Stomach (tissue), 4 donors: ENCODE results near the gene TCTN2.

Experiments
- POLR2A ChIP-seq, 4 donors: fragments of 450-650 bp; IDR thresholded peaks; one replicate each; pipeline ENCODE4 v1.6.1; 2016; ENCODE audit warnings: antibody characterized with exemption in 4 of 4, control low read depth in 2 of 4, mild to moderate bottlenecking in 1 of 4, moderate library complexity in 1 of 4
- POLR2AphosphoS5 ChIP-seq, 3 donors: sonication (generic); formaldehyde crosslinking; IDR thresholded peaks; one replicate each; pipeline ENCODE4 v1.6.1; 2016; ENCODE audit warnings: antibody characterized with exemption in 3 of 3
- TF ChIP-seq, protein P1 (sequence below), 7 experiments: fragments of 450-650 bp in 4 of 7; fragments of 200-600 bp in 3 of 7; sonication (generic) in 3 of 7; IDR thresholded peaks; one replicate each; pipeline ENCODE4 v1.5.1; 2016 to 2019; ENCODE audit warnings: antibody characterized with exemption in 7 of 7, control low read depth in 2 of 7, mild to moderate bottlenecking in 1 of 7

DNA sequence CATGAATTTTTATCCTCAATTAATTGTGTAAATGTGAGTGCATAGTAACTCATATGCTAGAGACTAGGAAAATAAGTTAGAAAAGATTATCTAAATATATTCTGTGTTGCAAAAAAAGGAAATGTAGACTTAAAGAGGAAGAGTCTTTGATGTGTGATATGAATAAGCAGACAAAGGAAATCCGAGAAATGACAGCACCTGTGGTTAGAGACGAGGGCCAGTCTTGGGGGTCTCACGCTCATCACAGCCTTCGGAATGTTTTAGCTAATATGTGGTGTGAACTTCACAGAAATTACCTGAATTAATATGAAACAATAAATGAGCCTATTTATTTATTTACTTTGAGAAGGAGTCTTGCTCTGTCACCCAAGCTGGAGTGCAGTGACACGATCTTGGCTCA lies 52.9 kb downstream of the TCTN2 start:
- TF ChIP-seq, protein P1, sequence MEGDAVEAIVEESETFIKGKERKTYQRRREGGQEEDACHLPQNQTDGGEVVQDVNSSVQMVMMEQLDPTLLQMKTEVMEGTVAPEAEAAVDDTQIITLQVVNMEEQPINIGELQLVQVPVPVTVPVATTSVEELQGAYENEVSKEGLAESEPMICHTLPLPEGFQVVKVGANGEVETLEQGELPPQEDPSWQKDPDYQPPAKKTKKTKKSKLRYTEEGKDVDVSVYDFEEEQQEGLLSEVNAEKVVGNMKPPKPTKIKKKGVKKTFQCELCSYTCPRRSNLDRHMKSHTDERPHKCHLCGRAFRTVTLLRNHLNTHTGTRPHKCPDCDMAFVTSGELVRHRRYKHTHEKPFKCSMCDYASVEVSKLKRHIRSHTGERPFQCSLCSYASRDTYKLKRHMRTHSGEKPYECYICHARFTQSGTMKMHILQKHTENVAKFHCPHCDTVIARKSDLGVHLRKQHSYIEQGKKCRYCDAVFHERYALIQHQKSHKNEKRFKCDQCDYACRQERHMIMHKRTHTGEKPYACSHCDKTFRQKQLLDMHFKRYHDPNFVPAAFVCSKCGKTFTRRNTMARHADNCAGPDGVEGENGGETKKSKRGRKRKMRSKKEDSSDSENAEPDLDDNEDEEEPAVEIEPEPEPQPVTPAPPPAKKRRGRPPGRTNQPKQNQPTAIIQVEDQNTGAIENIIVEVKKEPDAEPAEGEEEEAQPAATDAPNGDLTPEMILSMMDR (IDR thresholded peaks at IDR 0.05) = no peak
- TF ChIP-seq POLR2A (IDR thresholded peaks at IDR 0.05) (no peak), POLR2AphosphoS5 (IDR thresholded peaks at IDR 0.05) (no peak)
